ENCODE data around the gene ZNF547.

ZNF547 gene

DNA sequence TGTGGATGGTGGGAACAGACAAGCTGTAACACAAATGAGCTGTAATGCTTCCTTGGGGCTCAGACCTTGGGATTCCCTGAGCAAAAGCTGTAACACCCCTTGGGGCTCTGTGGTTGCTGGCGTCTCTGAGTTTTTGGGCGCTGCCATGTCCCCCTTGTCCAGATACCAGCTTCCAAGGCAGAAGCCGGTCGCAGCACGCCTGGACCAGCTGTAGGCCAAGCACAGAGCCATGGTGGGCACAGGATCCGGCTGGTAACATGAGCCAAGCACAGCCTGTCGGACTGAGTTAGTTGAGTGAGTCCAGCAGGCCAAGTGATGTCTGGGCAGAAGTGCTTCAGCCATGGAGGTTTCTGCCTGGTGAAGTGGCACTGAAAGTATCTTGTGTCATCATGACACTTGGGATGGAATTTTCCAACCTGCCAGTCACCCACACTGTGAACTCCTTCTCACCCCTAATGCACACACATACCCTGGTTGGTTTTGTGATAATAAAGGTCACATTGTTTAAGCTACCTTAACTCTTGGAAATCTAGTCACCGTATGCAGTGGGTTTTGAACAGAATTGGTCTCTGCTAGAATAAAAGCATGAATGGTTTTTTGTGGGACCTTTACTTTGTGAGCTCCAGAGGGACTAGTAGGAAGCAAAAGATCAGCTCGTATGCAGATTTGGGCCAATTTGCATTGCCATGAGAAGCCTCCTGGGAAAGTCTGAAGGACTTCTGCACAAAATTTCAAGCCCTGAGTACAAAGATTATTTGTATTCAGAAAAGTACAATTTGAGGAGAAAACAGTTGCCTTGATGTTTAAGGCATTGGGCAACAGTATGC, 40.6 kb downstream of the ZNF547 start:
- Histone ChIP-seq H3K27ac (ENCODE audit: low read depth, low read length) (no peak overlapping the region), H3K36me3 (ENCODE audit: control insufficient read depth, insufficient read depth, low read length) (peaks cover 8% of the 10 kb centered on the region), H3K9ac (ENCODE audit: low read depth, low read length) (no peak overlapping the region), H3K9me3 (ENCODE audit: control insufficient read depth, insufficient read depth, low read length) (peaks cover 10% of the 10 kb centered on the region; the same call in 1 of the 2 replicates), H3K27me3 (ENCODE audit: control insufficient read depth, insufficient read depth, low read length) (no peaks in the 10 kb centered on the region), H3K4me3 (ENCODE audit: low read depth, low read length) (no peak overlapping the region), H3K4me1 (ENCODE audit: control insufficient read depth, insufficient read depth, low read length) (no peaks in the 10 kb centered on the region)

DNA sequence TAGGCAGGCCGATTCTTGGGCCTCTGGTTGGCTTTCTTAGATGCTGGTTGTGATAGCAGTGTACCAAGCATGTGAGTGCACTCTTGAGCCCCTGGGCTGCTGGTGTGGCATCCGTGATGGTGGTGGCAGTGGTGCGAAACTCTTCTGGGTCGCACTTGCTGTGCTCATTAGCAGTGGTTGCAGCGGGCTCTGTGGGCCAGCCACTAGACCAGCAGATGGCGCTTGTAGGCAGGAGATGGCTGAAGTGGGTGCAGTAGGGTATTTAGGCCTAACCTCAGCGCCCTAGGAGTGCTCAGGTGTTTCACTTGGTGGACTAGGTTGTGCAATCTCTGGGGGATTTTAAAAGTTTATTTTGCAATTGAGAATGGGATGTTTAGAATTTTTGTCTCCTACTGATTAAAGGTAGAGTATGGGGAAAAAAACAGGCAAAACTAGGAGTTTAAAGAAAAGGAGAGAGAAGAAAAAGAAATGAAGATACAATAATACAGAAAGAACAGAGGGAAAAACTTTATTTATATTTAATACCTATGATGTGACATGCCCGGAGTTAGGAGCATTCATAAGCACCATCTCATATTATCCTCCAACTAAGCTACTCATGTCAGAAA, 43.3 kb downstream of the ZNF547 start:
- H3K9ac ChIP-seq (ENCODE audit: low read depth, low read length), result no peak overlapping the region
- H3K27me3 ChIP-seq (ENCODE audit: control insufficient read depth, insufficient read depth, low read length), result no peaks in the 10 kb centered on the region
- 0 out of 2 replicates have a peak, but pooled peaks cover 7% of the 10 kb centered on the region for H3K9me3 ChIP-seq (ENCODE audit: control insufficient read depth, insufficient read depth, low read length)
- H3K4me1 ChIP-seq (ENCODE audit: control insufficient read depth, insufficient read depth, low read length), result 0 out of 2 replicates have a peak, but pooled peaks cover 3% of the 10 kb centered on the region
- no peaks in the 10 kb centered on the region for H3K36me3 ChIP-seq (ENCODE audit: control insufficient read depth, insufficient read depth, low read length)
- H3K4me3 ChIP-seq (ENCODE audit: low read depth, low read length), result no peak overlapping the region
- no peak overlapping the region for H3K27ac ChIP-seq (ENCODE audit: low read depth, low read length)

DNA sequence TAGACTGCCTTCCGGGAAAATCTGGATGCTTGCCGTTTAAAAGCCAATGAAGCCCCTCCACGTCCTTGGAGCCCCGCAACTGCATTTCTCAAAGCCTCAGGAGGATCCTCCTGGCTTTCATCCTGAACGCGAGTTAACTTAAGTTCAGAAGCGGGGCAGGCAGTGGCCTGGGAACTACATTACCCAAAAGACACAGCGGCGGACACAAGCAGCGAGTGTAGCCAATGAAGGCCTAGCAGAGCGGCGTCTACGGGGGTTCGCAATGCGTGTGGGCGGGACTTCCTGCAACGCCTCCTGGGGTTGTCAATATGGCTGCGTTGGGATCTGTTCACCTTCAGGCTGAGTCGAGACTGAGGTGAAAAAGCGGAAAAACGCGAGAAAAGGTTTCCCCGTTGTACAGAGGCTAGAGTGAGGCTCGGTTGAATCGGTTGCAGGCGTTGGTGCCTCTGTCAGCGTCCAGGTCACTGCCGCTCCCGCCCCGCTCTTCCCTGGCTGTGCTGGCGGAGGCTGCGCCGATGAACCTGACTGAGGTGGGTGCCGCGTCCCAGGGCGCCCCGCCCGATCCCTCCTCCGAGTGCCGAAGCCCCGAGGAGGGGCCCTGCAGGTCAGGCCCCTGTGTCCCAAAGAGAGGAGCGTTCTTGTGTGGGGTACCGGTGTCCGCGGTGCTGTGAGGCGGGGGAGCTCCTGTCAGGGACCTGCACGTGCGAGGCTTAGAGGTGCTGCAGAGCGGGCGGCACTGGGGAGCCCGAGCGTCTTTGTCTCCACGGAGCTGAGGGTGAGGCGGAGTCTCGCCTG, 47.7 kb downstream of the ZNF547 start, which contains the start of gene ZNF17:
Gene ZNF17, plus strand, starts transcription at position 285 of the 795 bp plus-strand sequence. CDS start 2,455 bp downstream, outside the sequence.
- peaks cover 14% of the 10 kb centered on the region; the same call in 1 of the 2 replicates for H3K36me3 ChIP-seq (ENCODE audit: control insufficient read depth, insufficient read depth, low read length)
- H3K4me3 ChIP-seq (ENCODE audit: low read depth, low read length), result peak within 1 kb of the TSS; percentile 97
- H3K9ac ChIP-seq (ENCODE audit: low read depth, low read length), result peak within 1 kb of the TSS; percentile 55

DNA sequence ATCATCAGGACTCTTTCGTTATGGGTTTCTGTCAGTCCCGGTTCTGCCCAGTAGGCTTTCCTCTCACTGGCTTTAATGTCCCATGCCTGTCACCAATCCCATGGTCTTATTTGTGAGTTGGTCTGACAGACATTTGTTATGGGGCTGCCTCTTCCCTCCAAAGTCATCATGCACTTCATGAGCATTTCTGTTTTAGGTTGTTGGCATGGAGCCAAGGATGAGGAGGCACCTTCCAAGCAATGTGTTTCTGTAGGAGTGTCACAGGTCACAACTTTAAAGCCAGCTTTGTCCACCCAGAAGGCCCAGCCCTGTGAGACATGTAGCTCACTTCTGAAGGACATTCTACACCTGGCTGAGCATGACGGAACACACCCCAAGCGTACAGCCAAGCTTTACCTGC, 56.1 kb downstream of the ZNF547 start:
- no peak overlapping the region for H3K9ac ChIP-seq (ENCODE audit: low read depth, low read length)
- peaks cover 43% of the 10 kb centered on the region for H3K36me3 ChIP-seq (ENCODE audit: control insufficient read depth, insufficient read depth, low read length)
- no peaks in the 10 kb centered on the region for H3K27me3 ChIP-seq (ENCODE audit: control insufficient read depth, insufficient read depth, low read length)
- H3K4me1 ChIP-seq (ENCODE audit: control insufficient read depth, insufficient read depth, low read length), result no peaks in the 10 kb centered on the region
- no peak overlapping the region for H3K27ac ChIP-seq (ENCODE audit: low read depth, low read length)
- H3K4me3 ChIP-seq (ENCODE audit: low read depth, low read length), result no peak overlapping the region
- H3K9me3 ChIP-seq (ENCODE audit: control insufficient read depth, insufficient read depth, low read length), result 0 out of 2 replicates have a peak, but pooled peaks cover 4% of the 10 kb centered on the region

More for the DNA sequence above, 47.7 kb downstream of the ZNF547 start, which contains the start of gene ZNF17:
- no peak within 1 kb of the TSS for H3K27ac ChIP-seq (ENCODE audit: low read depth, low read length)
- no peaks in the 10 kb centered on the region for H3K9me3 ChIP-seq (ENCODE audit: control insufficient read depth, insufficient read depth, low read length)
- H3K27me3 ChIP-seq (ENCODE audit: control insufficient read depth, insufficient read depth, low read length), result no peaks in the 10 kb centered on the region
- 0 out of 2 replicates have a peak, but pooled peaks cover 3% of the 10 kb centered on the region for H3K4me1 ChIP-seq (ENCODE audit: control insufficient read depth, insufficient read depth, low read length)

DNA sequence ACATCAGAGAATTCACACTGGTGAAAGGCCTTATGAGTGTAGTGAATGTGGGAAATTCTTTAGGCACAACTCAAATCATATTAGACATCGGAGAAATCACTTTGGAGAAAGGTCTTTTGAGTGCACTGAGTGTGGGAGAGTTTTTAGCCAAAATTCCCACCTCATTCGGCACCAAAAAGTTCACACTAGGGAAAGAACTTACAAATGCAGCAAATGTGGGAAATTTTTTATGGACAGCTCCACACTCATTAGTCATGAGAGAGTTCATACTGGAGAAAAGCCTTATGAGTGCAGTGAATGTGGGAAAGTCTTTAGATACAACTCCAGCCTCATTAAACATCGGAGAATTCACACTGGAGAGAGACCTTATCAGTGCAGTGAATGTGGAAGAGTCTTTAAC, 57.7 kb downstream of the ZNF547 start:
- Histone ChIP-seq H3K36me3 (ENCODE audit: control insufficient read depth, insufficient read depth, low read length) (peaks cover 36% of the 10 kb centered on the region), H3K4me1 (ENCODE audit: control insufficient read depth, insufficient read depth, low read length) (no peaks in the 10 kb centered on the region), H3K27ac (ENCODE audit: low read depth, low read length) (no peak overlapping the region), H3K9ac (ENCODE audit: low read depth, low read length) (no peak overlapping the region), H3K27me3 (ENCODE audit: control insufficient read depth, insufficient read depth, low read length) (no peaks in the 10 kb centered on the region), H3K9me3 (ENCODE audit: control insufficient read depth, insufficient read depth, low read length) (0 out of 2 replicates have a peak, but pooled peaks cover 4% of the 10 kb centered on the region), H3K4me3 (ENCODE audit: low read depth, low read length) (no peak overlapping the region)

Data from HUES48 (cell line).